CD14-positive monocyte (primary cell): ENCODE data around the gene NRG4. TPM values are rescaled to one million over a fixed set of nuclear protein-coding genes. Genes with fewer than 3 reads are reported as not detected.

Experiments
- DNase-seq, 3 donors: peaks; one replicate each; pipeline ENCODE4 v3.0.0-alpha.2; 2011 to 2022
- H2AFZ ChIP-seq: 2 replicates; pipeline ENCODE4 v1.6.0; 2012; ENCODE audit warnings: mild to moderate bottlenecking, low read depth, low read length, inconsistent platforms; ENCODE audit not compliant: insufficient read depth, poor library complexity, severe bottlenecking
- H3K27ac ChIP-seq, 2 donors: 1 replicate in 1 of 2; 2 replicates in 1 of 2; pipeline ENCODE4 v1.5.1; 2012 to 2013; ENCODE audit warnings: low read length in 2 of 2, control low read depth in 1 of 2, inconsistent platforms in 1 of 2, low read depth in 1 of 2, mild to moderate bottlenecking in 1 of 2
- H3K27me3 ChIP-seq, 2 donors: one replicate each; pipeline versions ENCODE4 v1.6.0 to v1.6.1; 2011 to 2013; ENCODE audit warnings: low read length in 2 of 2; ENCODE audit not compliant: control insufficient read depth in 2 of 2, insufficient read depth in 2 of 2
- H3K36me3 ChIP-seq, 2 donors: replicated peaks in 1 of 2; 1 replicate in 1 of 2; 2 replicates in 1 of 2; pipeline versions ENCODE4 v1.5.1 to v1.6.1; 2012 to 2013; ENCODE audit warnings: low read length in 2 of 2, control low read depth in 1 of 2, inconsistent platforms in 1 of 2, mild to moderate bottlenecking in 1 of 2; ENCODE audit not compliant: insufficient read depth in 2 of 2, control insufficient read depth in 1 of 2
- H3K4me1 ChIP-seq, 2 donors: 1 replicate in 1 of 2; 2 replicates in 1 of 2; pipeline versions ENCODE4 v1.5.1 to v1.6.1; 2012 to 2013; ENCODE audit warnings: low read length in 2 of 2, control low read depth in 1 of 2, inconsistent platforms in 1 of 2, mild to moderate bottlenecking in 1 of 2, moderate library complexity in 1 of 2; ENCODE audit not compliant: insufficient read depth in 2 of 2, control insufficient read depth in 1 of 2
- H3K4me2 ChIP-seq: replicated peaks from 2 replicates; pipeline ENCODE3; 2012; ENCODE audit warnings: low read length, moderate library complexity, mild to moderate bottlenecking; ENCODE audit not compliant: poor library complexity, severe bottlenecking; ENCODE audit errors: extremely low read depth
- H3K4me3 ChIP-seq, 3 experiments: fragments of 200-600 bp in 1 of 3; sonication (generic) in 1 of 3; replicated peaks in 1 of 3; 1 replicate in 2 of 3; 2 replicates in 1 of 3; pipeline ENCODE4 v1.5.1; 2011 to 2013; ENCODE audit warnings: low read length in 3 of 3, mild to moderate bottlenecking in 3 of 3, control low read depth in 2 of 3, low read depth in 2 of 3, inconsistent platforms in 1 of 3, moderate library complexity in 1 of 3
- H3K79me2 ChIP-seq: 2 replicates; pipeline ENCODE4 v1.6.0; 2012; ENCODE audit warnings: mild to moderate bottlenecking, control low read depth, inconsistent platforms, low read length, moderate library complexity; ENCODE audit not compliant: insufficient read depth
- H3K9ac ChIP-seq: 2 replicates; pipeline ENCODE4 v1.6.0; 2017; ENCODE audit warnings: low read length, mild to moderate bottlenecking; ENCODE audit not compliant: insufficient read depth, poor library complexity, severe bottlenecking
- H3K9me3 ChIP-seq, 2 donors: replicated peaks in 1 of 2; 1 replicate in 1 of 2; 2 replicates in 1 of 2; pipeline versions ENCODE4 v1.5.1 to v1.6.1; 2012 to 2013; ENCODE audit warnings: low read length in 2 of 2, control low read depth in 1 of 2; ENCODE audit not compliant: control insufficient read depth in 1 of 2, insufficient read depth in 1 of 2
- H4K20me1 ChIP-seq: 2 replicates; pipeline ENCODE4 v1.6.0; 2012; ENCODE audit warnings: mild to moderate bottlenecking, low read length, control low read depth, moderate library complexity; ENCODE audit not compliant: insufficient read depth
- H3K27ac Mint-ChIP-seq, 7 donors: one replicate each; pipeline ENCODE4 v1.8.0; 2020; ENCODE audit warnings: mild to moderate bottlenecking in 7 of 7, mixed read lengths in 7 of 7, moderate library complexity in 6 of 7, inconsistent platforms in 2 of 7
- H3K27me3 Mint-ChIP-seq, 3 donors: one replicate each; pipeline ENCODE4 v1.8.0; 2021 to 2022; ENCODE audit warnings: low read depth in 3 of 3, mild to moderate bottlenecking in 3 of 3, mixed read lengths in 3 of 3, moderate library complexity in 3 of 3, inconsistent platforms in 1 of 3
- H3K36me3 Mint-ChIP-seq, 2 donors: one replicate each; pipeline ENCODE4 v1.8.0; 2020; ENCODE audit warnings: mixed read lengths in 2 of 2, inconsistent platforms in 1 of 2, mild to moderate bottlenecking in 1 of 2
- H3K4me1 Mint-ChIP-seq: one replicate; pipeline ENCODE4 v1.8.0; 2020; ENCODE audit warnings: mild to moderate bottlenecking, mixed read lengths
- H3K4me3 Mint-ChIP-seq, 2 donors: one replicate each; pipeline ENCODE4 v1.8.0; 2020; ENCODE audit warnings: mild to moderate bottlenecking in 2 of 2, mixed read lengths in 2 of 2, moderate library complexity in 1 of 2
- H3K9me3 Mint-ChIP-seq, 7 donors: one replicate each; pipeline ENCODE4 v1.8.0; 2020 to 2022; ENCODE audit warnings: mixed read lengths in 7 of 7, mild to moderate bottlenecking in 6 of 7, moderate library complexity in 6 of 7, inconsistent platforms in 2 of 7
- CTCF ChIP-seq: fragments of 200-600 bp; IDR thresholded peaks from one replicate; pipeline ENCODE4 v1.8.0; 2022; ENCODE audit warnings: antibody characterized with exemption, mild to moderate bottlenecking
- WGBS: methylation state at CpG from one replicate; pipeline ENCODE4 v1.1.5; 2013; ENCODE audit warnings: missing lambda C conversion rate; ENCODE audit not compliant: insufficient coverage; 5-methylcytosine and 5-hydroxymethylcytosine counted together
- intact Hi-C, 2 donors: fragments of 100-400 bp; cut with micrococcal nuclease; formaldehyde crosslinking; loops; one replicate each; pipeline versions ENCODE4 v1.15.0 to v1.15.1; 2023
- polyA plus RNA-seq, 3 donors: library from polyadenylated mRNA; depleted of rRNA in 1 of 3; unstranded in 2 of 3; stranded (reverse) in 1 of 3; fragments of 300-500 nt in 2 of 3; fragments of >200 nt in 1 of 3; fragmentation: Illumina TruSeq in 2 of 3; gene quantifications; 1 replicate in 2 of 3; 2 replicates in 1 of 3; pipeline ENCODE4 v1.2.3, GENCODE V29; 2012 to 2021

NRG4 gene
- polyA plus RNA-seq, 3 donors, result 0.13 to 0.44 (median 0.20) TPM

- Histone ChIP-seq H3K4me1 (no peaks in the 10 kb centered on the region), H3K27ac (no peak overlapping the region), H3K27me3 (no peaks in the 10 kb centered on the region), H4K20me1 (no peaks in the 10 kb centered on the region), H3K4me2 (no peak overlapping the region), H3K4me3 (no peak overlapping the region), H2AFZ (peak overlapping the region; percentile 4), H3K9me3 (no peaks in the 10 kb centered on the region), H3K9ac (no peak overlapping the region), H3K79me2 (no peaks in the 10 kb centered on the region), H3K36me3 (no peaks in the 10 kb centered on the region)
- Mint-ChIP-seq H3K27me3 (no peaks in the 10 kb centered on the region), H3K4me3 (no peak overlapping the region), H3K4me1 (no peaks in the 10 kb centered on the region), H3K36me3 (peaks cover 1 to 7% of the 10 kb centered on the region in 2 donors), H3K9me3 (peaks cover 0 to 7% (median 3%) of the 10 kb centered on the region in 7 donors), H3K27ac (no peak overlapping the region)
- WGBS, result no CpG with 5 or more reads among the region's 2 CpGs
- intact Hi-C loops, result no loop called here
- TF ChIP-seq CTCF, result no peak
- no peak for DNase-seq
Observed at GRCh38 chr15:75966073-75966472, 46.2 kb downstream of the NRG4 start.

- peaks cover 0 to 7% (median 3%) of the 10 kb centered on the region in 7 donors for H3K9me3 Mint-ChIP-seq
- no CpG with 5 or more reads among the region's 1 CpG for WGBS
- H3K27me3 Mint-ChIP-seq, result no peaks in the 10 kb centered on the region
- no peaks in the 10 kb centered on the region for H4K20me1 ChIP-seq
- TF ChIP-seq CTCF, result no peak
- H3K27ac ChIP-seq, result no peak overlapping the region
- H2AFZ ChIP-seq, result no peak overlapping the region
- no peaks in the 10 kb centered on the region for H3K79me2 ChIP-seq
- no peaks in the 10 kb centered on the region for H3K4me1 Mint-ChIP-seq
- no peaks in the 10 kb centered on the region for H3K4me1 ChIP-seq
- no peak overlapping the region for H3K4me3 ChIP-seq
- H3K9ac ChIP-seq, result no peak overlapping the region
- H3K9me3 ChIP-seq, result no peaks in the 10 kb centered on the region
- no peak overlapping the region for H3K4me2 ChIP-seq
- H3K27me3 ChIP-seq, result no peaks in the 10 kb centered on the region
- H3K36me3 Mint-ChIP-seq, result peaks cover 5% of the 10 kb centered on the region in 2 donors
- no peak overlapping the region for H3K4me3 Mint-ChIP-seq
- intact Hi-C loops, result no loop called here
- no peaks in the 10 kb centered on the region for H3K36me3 ChIP-seq
- H3K27ac Mint-ChIP-seq, result no peak overlapping the region
- DNase-seq, result no peak
Observed at GRCh38 chr15:75961331-75961730, 50.9 kb downstream of the NRG4 start.
